ENCODE results near the gene DIP2C.

Gene DIP2C

GRCh38 chr10:595473-595872 is 94.0 kb downstream of the DIP2C start:
- Histone ChIP-seq H3K18ac (ENCODE audit: low read length) (no peak overlapping the region), H3K4me1 (ENCODE audit: control insufficient read depth, low read depth, low read length) (peaks cover 9% of the 10 kb centered on the region), H3K9ac (ENCODE audit: low read length) (no peak overlapping the region), H2BK15ac (replicated peaks; ENCODE audit: low read depth) (no peak overlapping the region), H3K56ac (ENCODE audit: low read length) (no peak overlapping the region), H3K23ac (ENCODE audit: low read length) (no peak overlapping the region), H2BK5ac (ENCODE audit: low read length) (no peak overlapping the region), H3K4me3 (ENCODE audit: low read length) (no peak overlapping the region), H3K36me3 (ENCODE audit: control insufficient read depth, insufficient read depth, low read length) (no peaks in the 10 kb centered on the region), H2BK120ac (ENCODE audit: low read depth, low read length) (no peak overlapping the region), H3K4me2 (ENCODE audit: low read length) (no peak overlapping the region), H3K4ac (ENCODE audit: low read depth, low read length) (peak overlapping the region; percentile 41), H3K79me1 (ENCODE audit: low read length) (peaks cover 6% of the 10 kb centered on the region), H3K27me3 (ENCODE audit: insufficient read depth, low read length, poor library complexity) (no peaks in the 10 kb centered on the region), H2AK5ac (ENCODE audit: low read length) (no peak overlapping the region), H3K79me2 (ENCODE audit: control insufficient read depth, insufficient read depth, low read length) (peaks cover 3% of the 10 kb centered on the region), H3K27ac (ENCODE audit: low read depth, low read length) (no peak overlapping the region), H4K5ac (ENCODE audit: low read length) (no peak overlapping the region), H4K8ac (ENCODE audit: low read depth, low read length) (no peak overlapping the region)
- no CpG with 5 or more reads among the region's 12 CpGs for WGBS (ENCODE audit: extremely low coverage, insufficient coverage, low lambda C conversion rate)
- no peak for DNase-seq

GRCh38 chr10:594584-595270 is 94.7 kb downstream of the DIP2C start:
- Histone ChIP-seq H3K4me2 (ENCODE audit: low read length) (no peak overlapping the region), H2BK15ac (replicated peaks; ENCODE audit: low read depth) (no peak overlapping the region), H3K4me3 (ENCODE audit: low read length) (no peak overlapping the region), H3K4me1 (ENCODE audit: control insufficient read depth, low read depth, low read length) (peaks cover 9% of the 10 kb centered on the region), H3K4ac (ENCODE audit: low read depth, low read length) (no peak overlapping the region), H3K79me2 (ENCODE audit: control insufficient read depth, insufficient read depth, low read length) (peaks cover 3% of the 10 kb centered on the region), H3K18ac (ENCODE audit: low read length) (no peak overlapping the region), H2AK5ac (ENCODE audit: low read length) (no peak overlapping the region), H3K27me3 (ENCODE audit: insufficient read depth, low read length, poor library complexity) (no peaks in the 10 kb centered on the region), H3K27ac (ENCODE audit: low read depth, low read length) (no peak overlapping the region), H4K5ac (ENCODE audit: low read length) (no peak overlapping the region), H4K8ac (ENCODE audit: low read depth, low read length) (no peak overlapping the region), H2BK120ac (ENCODE audit: low read depth, low read length) (no peak overlapping the region), H3K56ac (ENCODE audit: low read length) (no peak overlapping the region), H3K36me3 (ENCODE audit: control insufficient read depth, insufficient read depth, low read length) (no peaks in the 10 kb centered on the region), H3K23ac (ENCODE audit: low read length) (no peak overlapping the region), H3K79me1 (ENCODE audit: low read length) (peaks cover 5% of the 10 kb centered on the region), H3K9ac (ENCODE audit: low read length) (no peak overlapping the region), H2BK5ac (ENCODE audit: low read length) (no peak overlapping the region)
- WGBS (ENCODE audit: extremely low coverage, insufficient coverage, low lambda C conversion rate): no CpG with 5 or more reads among the region's 28 CpGs
- no peak for DNase-seq

GRCh38 chr10:593901-594457 is 95.5 kb downstream of the DIP2C start:
- Histone ChIP-seq H3K4me3 (ENCODE audit: low read length) (no peak overlapping the region), H2BK120ac (ENCODE audit: low read depth, low read length) (no peak overlapping the region), H3K18ac (ENCODE audit: low read length) (no peak overlapping the region), H3K79me2 (ENCODE audit: control insufficient read depth, insufficient read depth, low read length) (peaks cover 3% of the 10 kb centered on the region), H3K56ac (ENCODE audit: low read length) (no peak overlapping the region), H3K79me1 (ENCODE audit: low read length) (peaks cover 2% of the 10 kb centered on the region), H3K4me2 (ENCODE audit: low read length) (no peak overlapping the region), H3K27me3 (ENCODE audit: insufficient read depth, low read length, poor library complexity) (no peaks in the 10 kb centered on the region), H3K23ac (ENCODE audit: low read length) (no peak overlapping the region), H2BK5ac (ENCODE audit: low read length) (no peak overlapping the region), H3K4me1 (ENCODE audit: control insufficient read depth, low read depth, low read length) (peaks cover 5% of the 10 kb centered on the region), H4K8ac (ENCODE audit: low read depth, low read length) (no peak overlapping the region), H4K5ac (ENCODE audit: low read length) (no peak overlapping the region), H2BK15ac (replicated peaks; ENCODE audit: low read depth) (no peak overlapping the region), H3K27ac (ENCODE audit: low read depth, low read length) (no peak overlapping the region), H3K36me3 (ENCODE audit: control insufficient read depth, insufficient read depth, low read length) (no peaks in the 10 kb centered on the region), H2AK5ac (ENCODE audit: low read length) (no peak overlapping the region), H3K4ac (ENCODE audit: low read depth, low read length) (no peak overlapping the region), H3K9ac (ENCODE audit: low read length) (no peak overlapping the region)
- DNase-seq: no peak
- WGBS (ENCODE audit: extremely low coverage, insufficient coverage, low lambda C conversion rate): no CpG with 5 or more reads among the region's 17 CpGs

- Histone ChIP-seq H2BK120ac (ENCODE audit: low read depth, low read length) (no peak overlapping the region), H3K79me2 (ENCODE audit: control insufficient read depth, insufficient read depth, low read length) (peaks cover 3% of the 10 kb centered on the region), H3K18ac (ENCODE audit: low read length) (no peak overlapping the region), H2BK5ac (ENCODE audit: low read length) (no peak overlapping the region), H2AK5ac (ENCODE audit: low read length) (no peak overlapping the region), H4K8ac (ENCODE audit: low read depth, low read length) (no peak overlapping the region), H2BK15ac (replicated peaks; ENCODE audit: low read depth) (no peak overlapping the region), H3K4ac (ENCODE audit: low read depth, low read length) (no peak overlapping the region), H3K4me1 (ENCODE audit: control insufficient read depth, low read depth, low read length) (peaks cover 2% of the 10 kb centered on the region), H3K4me2 (ENCODE audit: low read length) (no peak overlapping the region), H3K36me3 (ENCODE audit: control insufficient read depth, insufficient read depth, low read length) (no peaks in the 10 kb centered on the region), H3K4me3 (ENCODE audit: low read length) (no peak overlapping the region), H3K27me3 (ENCODE audit: insufficient read depth, low read length, poor library complexity) (no peaks in the 10 kb centered on the region), H3K56ac (ENCODE audit: low read length) (no peak overlapping the region), H3K27ac (ENCODE audit: low read depth, low read length) (no peak overlapping the region), H3K9ac (ENCODE audit: low read length) (no peak overlapping the region), H3K79me1 (ENCODE audit: low read length) (peaks cover 2% of the 10 kb centered on the region), H3K23ac (ENCODE audit: low read length) (no peak overlapping the region), H4K5ac (ENCODE audit: low read length) (no peak overlapping the region)
- no CpG with 5 or more reads among the region's 15 CpGs for WGBS (ENCODE audit: extremely low coverage, insufficient coverage, low lambda C conversion rate)
- no peak for DNase-seq
Observed at GRCh38 chr10:593421-593820, 96.0 kb downstream of the DIP2C start.

GRCh38 chr10:593016-593415 is 96.5 kb downstream of the DIP2C start:
- no peak overlapping the region for H2BK120ac ChIP-seq (ENCODE audit: low read depth, low read length)
- H2AK5ac ChIP-seq (ENCODE audit: low read length): no peak overlapping the region
- no peak overlapping the region for H3K27ac ChIP-seq (ENCODE audit: low read depth, low read length)
- no peak overlapping the region for H2BK15ac ChIP-seq (replicated peaks; ENCODE audit: low read depth)
- no peak overlapping the region for H3K23ac ChIP-seq (ENCODE audit: low read length)
- no CpG with 5 or more reads among the region's 7 CpGs for WGBS (ENCODE audit: extremely low coverage, insufficient coverage, low lambda C conversion rate)
- no peak overlapping the region for H3K4me3 ChIP-seq (ENCODE audit: low read length)
- peaks cover 3% of the 10 kb centered on the region for H3K79me2 ChIP-seq (ENCODE audit: control insufficient read depth, insufficient read depth, low read length)
- H3K18ac ChIP-seq (ENCODE audit: low read length): no peak overlapping the region
- DNase-seq: no peak
- H4K5ac ChIP-seq (ENCODE audit: low read length): no peak overlapping the region
- H3K9ac ChIP-seq (ENCODE audit: low read length): no peak overlapping the region
- no peak overlapping the region for H4K8ac ChIP-seq (ENCODE audit: low read depth, low read length)
- no peaks in the 10 kb centered on the region for H3K36me3 ChIP-seq (ENCODE audit: control insufficient read depth, insufficient read depth, low read length)
- no peak overlapping the region for H3K56ac ChIP-seq (ENCODE audit: low read length)
- H3K79me1 ChIP-seq (ENCODE audit: low read length): peaks cover 2% of the 10 kb centered on the region
- no peak overlapping the region for H2BK5ac ChIP-seq (ENCODE audit: low read length)
- H3K4me1 ChIP-seq (ENCODE audit: control insufficient read depth, low read depth, low read length): no peaks in the 10 kb centered on the region
- no peaks in the 10 kb centered on the region for H3K27me3 ChIP-seq (ENCODE audit: insufficient read depth, low read length, poor library complexity)
- no peak overlapping the region for H3K4ac ChIP-seq (ENCODE audit: low read depth, low read length)
- no peak overlapping the region for H3K4me2 ChIP-seq (ENCODE audit: low read length)

GRCh38 chr10:591646-592045 is 97.8 kb downstream of the DIP2C start:
- DNase-seq: peak; percentile 29

More at GRCh38 chr10:591646-592045, 97.8 kb downstream of the DIP2C start:
- no peak overlapping the region for H4K8ac ChIP-seq (ENCODE audit: low read depth, low read length)
- H3K4me2 ChIP-seq (ENCODE audit: low read length): no peak overlapping the region
- no peaks in the 10 kb centered on the region for H3K27me3 ChIP-seq (ENCODE audit: insufficient read depth, low read length, poor library complexity)
- no peak overlapping the region for H2BK15ac ChIP-seq (replicated peaks; ENCODE audit: low read depth)
- no peak overlapping the region for H2BK120ac ChIP-seq (ENCODE audit: low read depth, low read length)
- no peaks in the 10 kb centered on the region for H3K36me3 ChIP-seq (ENCODE audit: control insufficient read depth, insufficient read depth, low read length)
- no peak overlapping the region for H3K9ac ChIP-seq (ENCODE audit: low read length)
- no peaks in the 10 kb centered on the region for H3K4me1 ChIP-seq (ENCODE audit: control insufficient read depth, low read depth, low read length)
- no peak overlapping the region for H2AK5ac ChIP-seq (ENCODE audit: low read length)
- no peak overlapping the region for H3K56ac ChIP-seq (ENCODE audit: low read length)
- peaks cover 2% of the 10 kb centered on the region for H3K79me1 ChIP-seq (ENCODE audit: low read length)
- no peak overlapping the region for H3K4me3 ChIP-seq (ENCODE audit: low read length)
- no peak overlapping the region for H3K18ac ChIP-seq (ENCODE audit: low read length)
- no peak overlapping the region for H3K27ac ChIP-seq (ENCODE audit: low read depth, low read length)
- no peak overlapping the region for H3K23ac ChIP-seq (ENCODE audit: low read length)
- WGBS (ENCODE audit: extremely low coverage, insufficient coverage, low lambda C conversion rate): no CpG with 5 or more reads among the region's 11 CpGs
- no peak overlapping the region for H4K5ac ChIP-seq (ENCODE audit: low read length)
- H3K4ac ChIP-seq (ENCODE audit: low read depth, low read length): no peak overlapping the region
- no peak overlapping the region for H2BK5ac ChIP-seq (ENCODE audit: low read length)
- no peaks in the 10 kb centered on the region for H3K79me2 ChIP-seq (ENCODE audit: control insufficient read depth, insufficient read depth, low read length)
